K562 (cell line): ENCODE data around the gene PSMB11. TPM values are rescaled to one million over a fixed set of nuclear protein-coding genes. Genes with fewer than 3 reads are reported as not detected.
A peak's percentile ranks its signal among the peaks of the same experiment; 100 is the strongest.

ENCODE experiments used
- ATF2 ChIP-seq: sonication (generic); formaldehyde crosslinking; IDR thresholded peaks from 2 replicates; pipeline ENCODE4 v1.8.1; 2022; ENCODE audit warnings: missing genetic modification reagents
- DNMT1 ChIP-seq: fragments of 450-650 bp; IDR thresholded peaks from 2 replicates; pipeline ENCODE4 v1.6.1; 2016; ENCODE audit warnings: antibody characterized with exemption, mild to moderate bottlenecking
- GTF2E2 ChIP-seq: fragments of 200-800 bp; sonication (Bioruptor generic); IDR thresholded peaks from 2 replicates; pipeline ENCODE4 v1.6.1; 2016; ENCODE audit warnings: missing genetic modification characterization, missing compliant biosample characterization
- KAT2B ChIP-seq: IDR thresholded peaks from one replicate; pipeline ENCODE4 v1.6.1; 2012; ENCODE audit warnings: low read depth, mild to moderate bottlenecking, control low read depth, inconsistent platforms, low read length, moderate library complexity
- MAFF ChIP-seq: IDR thresholded peaks from 2 replicates; pipeline ENCODE4 v1.6.1; 2012; ENCODE audit warnings: low read length, improper control_type of control experiment
- PML ChIP-seq: IDR thresholded peaks from 2 replicates; pipeline ENCODE4 v1.6.1; 2012; ENCODE audit warnings: low read length, inconsistent platforms
- PRPF4 ChIP-seq: fragments of 200-400 bp; formaldehyde crosslinking; IDR thresholded peaks from one replicate; pipeline ENCODE4 v1.6.1; 2017; ENCODE audit warnings: low read length, low read depth, mild to moderate bottlenecking; ENCODE audit not compliant: insufficient read depth, poor library complexity, severe bottlenecking
- PTTG1 ChIP-seq: fragments of 450-650 bp; IDR thresholded peaks from 2 replicates; pipeline ENCODE4 v1.6.1; 2016; ENCODE audit warnings: low read depth, mild to moderate bottlenecking, missing genetic modification characterization, missing compliant biosample characterization
- RBM39 ChIP-seq: fragments of 200-400 bp; formaldehyde crosslinking; optimal IDR thresholded peaks from 2 replicates; pipeline ENCODE3; 2018; ENCODE audit warnings: low read depth, low read length
- SMC3 ChIP-seq: conservative IDR thresholded peaks from 2 replicates; pipeline ENCODE4 v1.6.1; 2011; ENCODE audit warnings: low read depth, low read length, improper control_type of control experiment; ENCODE audit not compliant: insufficient read depth
- polyA plus RNA-seq, 8 experiments: library from polyadenylated mRNA; depleted of rRNA in 4 of 8; stranded (reverse) in 5 of 8; unstranded in 3 of 8; fragments of >200 nt; fragmentation: Nextera tagmentation in 2 of 8; fragmentation: Illumina TruSeq in 1 of 8; extraction: Ambion mirVana in 2 of 8; extraction: Trizol in 1 of 8; gene quantifications; 2 replicates each; pipeline versions ENCODE4 v1.2.1 to v1.2.3, GENCODE V29; 2011 to 2014; ENCODE audit warnings: inconsistent platforms in 1 of 8, missing spikeins in 1 of 8
- total RNA-seq, 7 experiments: library from RNA; depleted of rRNA in 6 of 7; stranded (reverse); fragments of >200 nt in 6 of 7; fragmentation: Illumina TruSeq in 2 of 7; extraction: Trizol in 2 of 7; gene quantifications; 2 replicates each; pipeline versions ENCODE4 v1.2.1 to v1.2.3, GENCODE V29; 2011 to 2021; ENCODE audit warnings: low replicate concordance in 1 of 7
- TF ChIP-seq, protein P1 (sequence below): fragments of 450-650 bp; formaldehyde crosslinking; conservative IDR thresholded peaks from 2 replicates; pipeline ENCODE4 v1.4.0; 2022; ENCODE audit warnings: mild to moderate bottlenecking, missing genetic modification characterization
- TF ChIP-seq, protein P2 (sequence below): IDR thresholded peaks from 2 replicates; pipeline ENCODE4 v1.6.1; 2011; ENCODE audit warnings: borderline replicate concordance, low read depth, mild to moderate bottlenecking, moderate library complexity, low read length; ENCODE audit not compliant: insufficient read depth, poor library complexity, severe bottlenecking
- TF ChIP-seq, protein P3 (sequence below): sonication (generic); formaldehyde crosslinking; IDR thresholded peaks from 2 replicates; pipeline ENCODE4 v1.8.0; 2022; ENCODE audit warnings: mild to moderate bottlenecking, missing genetic modification reagents

Gene PSMB11
- total and polyA plus RNA-seq, 9 of the 15 experiments (the other 6 are each of a cell fraction or from before 2014, with no cell fraction given): not detected

DNA sequence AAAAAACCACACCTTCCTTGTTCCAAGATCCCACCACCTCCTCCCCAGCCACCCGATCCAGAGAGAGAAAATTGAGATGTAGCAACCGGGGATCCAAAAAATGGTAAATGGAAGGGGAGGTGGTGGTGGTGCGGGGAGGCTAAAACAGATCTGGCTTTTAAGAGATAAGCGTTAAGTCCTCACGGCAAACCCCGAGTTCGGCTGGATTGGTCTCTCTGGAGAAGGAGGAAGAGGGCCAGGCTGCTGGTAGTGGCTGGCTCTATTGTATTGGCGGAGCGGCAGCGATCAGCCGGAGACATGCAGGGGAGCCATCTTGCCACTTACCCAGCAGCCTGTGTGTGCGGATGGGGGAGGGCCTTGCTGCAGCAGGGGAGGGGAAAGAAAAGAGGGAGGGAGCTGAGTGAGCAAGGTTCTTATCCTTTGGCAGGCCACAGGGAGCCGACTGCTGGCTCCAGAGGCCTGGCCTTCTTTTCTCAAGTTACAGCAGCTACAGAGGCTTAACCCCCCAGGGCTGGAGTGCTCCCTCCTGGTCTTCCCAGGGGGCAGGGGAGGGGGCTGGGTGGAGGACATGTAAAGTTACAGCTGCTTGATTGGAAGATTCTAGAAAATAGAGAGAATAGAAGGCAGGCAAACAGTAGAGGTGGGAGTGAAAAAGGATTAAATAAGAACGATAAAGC is 29.4 kb downstream of the PSMB11 start (continued):
- TF ChIP-seq, protein P1, sequence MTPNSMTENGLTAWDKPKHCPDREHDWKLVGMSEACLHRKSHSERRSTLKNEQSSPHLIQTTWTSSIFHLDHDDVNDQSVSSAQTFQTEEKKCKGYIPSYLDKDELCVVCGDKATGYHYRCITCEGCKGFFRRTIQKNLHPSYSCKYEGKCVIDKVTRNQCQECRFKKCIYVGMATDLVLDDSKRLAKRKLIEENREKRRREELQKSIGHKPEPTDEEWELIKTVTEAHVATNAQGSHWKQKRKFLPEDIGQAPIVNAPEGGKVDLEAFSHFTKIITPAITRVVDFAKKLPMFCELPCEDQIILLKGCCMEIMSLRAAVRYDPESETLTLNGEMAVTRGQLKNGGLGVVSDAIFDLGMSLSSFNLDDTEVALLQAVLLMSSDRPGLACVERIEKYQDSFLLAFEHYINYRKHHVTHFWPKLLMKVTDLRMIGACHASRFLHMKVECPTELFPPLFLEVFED: 0 out of 2 replicates have a peak, but pooled peaks have one; percentile 7
- TF ChIP-seq, protein P2, sequence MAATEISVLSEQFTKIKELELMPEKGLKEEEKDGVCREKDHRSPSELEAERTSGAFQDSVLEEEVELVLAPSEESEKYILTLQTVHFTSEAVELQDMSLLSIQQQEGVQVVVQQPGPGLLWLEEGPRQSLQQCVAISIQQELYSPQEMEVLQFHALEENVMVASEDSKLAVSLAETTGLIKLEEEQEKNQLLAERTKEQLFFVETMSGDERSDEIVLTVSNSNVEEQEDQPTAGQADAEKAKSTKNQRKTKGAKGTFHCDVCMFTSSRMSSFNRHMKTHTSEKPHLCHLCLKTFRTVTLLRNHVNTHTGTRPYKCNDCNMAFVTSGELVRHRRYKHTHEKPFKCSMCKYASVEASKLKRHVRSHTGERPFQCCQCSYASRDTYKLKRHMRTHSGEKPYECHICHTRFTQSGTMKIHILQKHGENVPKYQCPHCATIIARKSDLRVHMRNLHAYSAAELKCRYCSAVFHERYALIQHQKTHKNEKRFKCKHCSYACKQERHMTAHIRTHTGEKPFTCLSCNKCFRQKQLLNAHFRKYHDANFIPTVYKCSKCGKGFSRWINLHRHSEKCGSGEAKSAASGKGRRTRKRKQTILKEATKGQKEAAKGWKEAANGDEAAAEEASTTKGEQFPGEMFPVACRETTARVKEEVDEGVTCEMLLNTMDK: no peak
- TF ChIP-seq PTTG1 (no peak), ATF2 (no peak), PML (peak; percentile 60; the same call in 1 of the 2 replicates), KAT2B (no peak), MAFF (no peak), PRPF4 (no peak), SMC3 (no peak), DNMT1 (peak; percentile 99), GTF2E2 (tag) (no peak; the same call in 1 of the 2 replicates), RBM39 (no peak)
- TF ChIP-seq, protein P3, sequence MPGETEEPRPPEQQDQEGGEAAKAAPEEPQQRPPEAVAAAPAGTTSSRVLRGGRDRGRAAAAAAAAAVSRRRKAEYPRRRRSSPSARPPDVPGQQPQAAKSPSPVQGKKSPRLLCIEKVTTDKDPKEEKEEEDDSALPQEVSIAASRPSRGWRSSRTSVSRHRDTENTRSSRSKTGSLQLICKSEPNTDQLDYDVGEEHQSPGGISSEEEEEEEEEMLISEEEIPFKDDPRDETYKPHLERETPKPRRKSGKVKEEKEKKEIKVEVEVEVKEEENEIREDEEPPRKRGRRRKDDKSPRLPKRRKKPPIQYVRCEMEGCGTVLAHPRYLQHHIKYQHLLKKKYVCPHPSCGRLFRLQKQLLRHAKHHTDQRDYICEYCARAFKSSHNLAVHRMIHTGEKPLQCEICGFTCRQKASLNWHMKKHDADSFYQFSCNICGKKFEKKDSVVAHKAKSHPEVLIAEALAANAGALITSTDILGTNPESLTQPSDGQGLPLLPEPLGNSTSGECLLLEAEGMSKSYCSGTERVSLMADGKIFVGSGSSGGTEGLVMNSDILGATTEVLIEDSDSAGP (CRISPR knock-in tag): no peak
